Activated naive CD4-positive, alpha-beta T cell treated with Interleukin-2 at 50 U/mL for 16 hours (primary cell): ENCODE data around the gene LILRB3.
"Not testable (repeated sequence)": the region's sequence is repeated elsewhere in the genome, so short reads cannot be mapped to it uniquely, and the experiment has no call there.

ENCODE experiments used
- DNase-seq: peaks from one replicate; pipeline ENCODE4 v3.0.0-alpha.2; 2020

LILRB3 gene

GRCh38 chr19:54189145-54189734, 33.6 kb downstream of the LILRB3 start, which contains the start of gene MBOAT7:
Gene MBOAT7, minus strand, starts transcription at chr19:54189580. Its CDS starts 1,072 bp downstream, at chr19:54188508.
- DNase-seq: no peak

- DNase-seq: peak; percentile 72
Measured at GRCh38 chr19:54188215-54188871, 34.5 kb downstream of the LILRB3 start.

GRCh38 chr19:54186934-54187381, 35.8 kb downstream of the LILRB3 start:
- no peak for DNase-seq

- DNase-seq: no peak
Measured at GRCh38 chr19:54186351-54186750, 36.5 kb downstream of the LILRB3 start.

- no peak for DNase-seq
Measured at GRCh38 chr19:54183431-54183830, 39.4 kb downstream of the LILRB3 start.

- DNase-seq: not testable (repeated sequence)
Measured at GRCh38 chr19:54181894-54182293, 40.9 kb downstream of the LILRB3 start.

- no peak for DNase-seq
Measured at GRCh38 chr19:54180691-54181091, 42.1 kb downstream of the LILRB3 start.

GRCh38 chr19:54179921-54180461, 42.8 kb downstream of the LILRB3 start:
- no peak for DNase-seq

- DNase-seq: no peak
Measured at GRCh38 chr19:54179262-54179852, 43.5 kb downstream of the LILRB3 start.

GRCh38 chr19:54178581-54179261, 44.1 kb downstream of the LILRB3 start:
- peak; percentile 23 for DNase-seq

GRCh38 chr19:54173951-54174834, 48.6 kb downstream of the LILRB3 start:
- no peak for DNase-seq

GRCh38 chr19:54173359-54173699, 49.5 kb downstream of the LILRB3 start:
- no peak for DNase-seq

GRCh38 chr19:54172471-54173358, 50.1 kb downstream of the LILRB3 start, which contains the start of gene TMC4:
Gene TMC4, minus strand, starts transcription at chr19:54173160. Its CDS starts 43 bp downstream, at chr19:54173117.
- DNase-seq: no peak

- DNase-seq: not testable (repeated sequence)
Measured at GRCh38 chr19:54171736-54172431, 50.9 kb downstream of the LILRB3 start.

GRCh38 chr19:54169149-54169740, 53.6 kb downstream of the LILRB3 start:
- DNase-seq: no peak

GRCh38 chr19:54168174-54168917, 54.5 kb downstream of the LILRB3 start:
- DNase-seq: peak; percentile 92
